ENCODE data around the gene OGDH. TPM values are rescaled to one million over a fixed set of nuclear protein-coding genes. Genes with fewer than 3 reads are reported as not detected.

The OGDH gene
- total and polyA plus RNA-seq, 2 of the 13 experiments (the other 11 are each of a cell fraction or from before 2014, with no cell fraction given) = 17.4 to 25.4 TPM

- TF ChIP-seq KDM1A (CRISPR knock-in tag; IDR thresholded peaks at IDR 0.05) (no peak), ELK4 (CRISPR knock-in tag; IDR thresholded peaks at IDR 0.05; ENCODE audit: borderline replicate concordance) (no peak), TRIM24 (CRISPR knock-in tag; IDR thresholded peaks at IDR 0.05) (no peak), ISL2 (CRISPR knock-in tag; IDR thresholded peaks at IDR 0.05) (peak; percentile 55), TRIM22 (IDR thresholded peaks at IDR 0.05) (no peak), ZNF121 (CRISPR knock-in tag; IDR thresholded peaks at IDR 0.05) (no peak), FOSL2 (CRISPR knock-in tag; IDR thresholded peaks at IDR 0.05) (peak; percentile 43), ZNF263 (CRISPR knock-in tag; IDR thresholded peaks at IDR 0.05) (no peak), ZMYM2 (CRISPR knock-in tag; IDR thresholded peaks at IDR 0.05) (no peak), NR2F6 (IDR thresholded peaks at IDR 0.05) (0 out of 2 replicates have a peak, but pooled peaks have one; percentile 27), NR2F6 (CRISPR knock-in tag; IDR thresholded peaks at IDR 0.05) (peak; percentile 83), AKAP8 (CRISPR knock-in tag; IDR thresholded peaks at IDR 0.05) (no peak), NR2F2 (IDR thresholded peaks at IDR 0.05; ENCODE audit: borderline replicate concordance, low read depth) (peak; percentile 42; the same call in 1 of the 2 replicates), KMT2B (CRISPR knock-in tag; IDR thresholded peaks at IDR 0.05) (peak; percentile 90), TCF7 (IDR thresholded peaks at IDR 0.05; ENCODE audit: low read depth) (peak; percentile 66; the same call in 1 of the 2 replicates), ZNF281 (CRISPR knock-in tag; IDR thresholded peaks at IDR 0.05; ENCODE audit: borderline replicate concordance) (0 out of 2 replicates have a peak, but pooled peaks have one; percentile 33), ZNF460 (CRISPR knock-in tag; IDR thresholded peaks at IDR 0.05; ENCODE audit: borderline replicate concordance) (no peak; the same call in 1 of the 2 replicates), ZNF414 (CRISPR knock-in tag; IDR thresholded peaks at IDR 0.05) (peak; percentile 77; the same call in 1 of the 2 replicates), ZNF576 (CRISPR knock-in tag; IDR thresholded peaks at IDR 0.05) (no peak), MED13 (CRISPR knock-in tag; IDR thresholded peaks at IDR 0.05) (no peak), LCORL (IDR thresholded peaks at IDR 0.05) (no peak), LCORL (CRISPR knock-in tag; IDR thresholded peaks at IDR 0.05) (peak; percentile 36; the same call in 1 of the 2 replicates), ZNF20 (CRISPR knock-in tag; IDR thresholded peaks at IDR 0.05) (no peak), FOXK2 (IDR thresholded peaks at IDR 0.05) (peak; percentile 61; the same call in 1 of the 2 replicates), THRA (CRISPR knock-in tag; IDR thresholded peaks at IDR 0.05; ENCODE audit: borderline replicate concordance) (peak; percentile 50)
Observed at GRCh38 chr7:44606341-44607140, at the start of gene OGDH (continued).
